ENCODE measurements around the gene KAZN.

Gene KAZN

GRCh38 chr1:14924455-14925331 is 326.2 kb downstream of the KAZN start:
- DNase-seq (ENCODE audit: low read depth in 1 of 2, low spot score in 1 of 2) = no peak

GRCh38 chr1:14925336-14926136 is 327.1 kb downstream of the KAZN start:
- DNase-seq (ENCODE audit: low read depth in 1 of 2, low spot score in 1 of 2) = no peak

GRCh38 chr1:14926229-14926628 is 327.7 kb downstream of the KAZN start:
- DNase-seq (ENCODE audit: low read depth in 1 of 2, low spot score in 1 of 2) = no peak

GRCh38 chr1:14926818-14927575 is 328.5 kb downstream of the KAZN start:
- DNase-seq (ENCODE audit: low read depth in 1 of 2, low spot score in 1 of 2) = no peak

- no peak for DNase-seq (ENCODE audit: low read depth in 1 of 2, low spot score in 1 of 2)
Measured at GRCh38 chr1:14928412-14928811, 329.9 kb downstream of the KAZN start.

GRCh38 chr1:14928886-14929546 is 330.5 kb downstream of the KAZN start:
- no peak for DNase-seq (ENCODE audit: low read depth in 1 of 2, low spot score in 1 of 2)

- no peak for DNase-seq (ENCODE audit: low read depth in 1 of 2, low spot score in 1 of 2)
Measured at GRCh38 chr1:14929547-14930246, 331.2 kb downstream of the KAZN start.

- DNase-seq (ENCODE audit: low read depth in 1 of 2, low spot score in 1 of 2) = no peak
Measured at GRCh38 chr1:14930247-14930965, 331.9 kb downstream of the KAZN start.

- DNase-seq (ENCODE audit: low read depth in 1 of 2, low spot score in 1 of 2) = no peak
Measured at GRCh38 chr1:14932034-14932638, 333.7 kb downstream of the KAZN start.

- no peak for DNase-seq (ENCODE audit: low read depth in 1 of 2, low spot score in 1 of 2)
Measured at GRCh38 chr1:14934867-14935266, 336.4 kb downstream of the KAZN start.

GRCh38 chr1:14936815-14937214 is 338.3 kb downstream of the KAZN start:
- DNase-seq (ENCODE audit: low read depth in 1 of 2, low spot score in 1 of 2) = no peak

GRCh38 chr1:14937288-14937949 is 338.9 kb downstream of the KAZN start:
- no peak for DNase-seq (ENCODE audit: low read depth in 1 of 2, low spot score in 1 of 2)

- DNase-seq (ENCODE audit: low read depth in 1 of 2, low spot score in 1 of 2) = no peak
Measured at GRCh38 chr1:14939527-14940284, 341.2 kb downstream of the KAZN start.

GRCh38 chr1:14940285-14940870 is 341.9 kb downstream of the KAZN start:
- DNase-seq (ENCODE audit: low read depth in 1 of 2, low spot score in 1 of 2) = no peak

GRCh38 chr1:14941864-14942263 is 343.4 kb downstream of the KAZN start:
- DNase-seq (ENCODE audit: low read depth in 1 of 2, low spot score in 1 of 2) = no peak

GRCh38 chr1:14944471-14944985 is 346.0 kb downstream of the KAZN start:
- DNase-seq (ENCODE audit: low read depth in 1 of 2, low spot score in 1 of 2) = no peak
